GM23248 (cell line): ENCODE data around the gene LCNL1.

Experiments used
- EZH2 ChIP-seq: fragments of 200-600 bp; sonication (generic); IDR thresholded peaks from 2 replicates; pipeline ENCODE4 v1.6.1; 2018; ENCODE audit warnings: antibody characterized with exemption, mild to moderate bottlenecking; ENCODE audit not compliant: insufficient read depth, poor library complexity, severe bottlenecking
- EZH2phosphoT487 ChIP-seq: fragments of 200-600 bp; sonication (generic); IDR thresholded peaks from 2 replicates; pipeline ENCODE4 v1.6.1; 2018; ENCODE audit warnings: antibody characterized with exemption, moderate library complexity, mild to moderate bottlenecking, low read depth; ENCODE audit not compliant: insufficient read depth

- no peak for TF ChIP-seq EZH2phosphoT487
- TF ChIP-seq EZH2: no peak
These were observed 36.2 kb downstream of the LCNL1 start for GRCh38 chr9:137018761-137019559.
